CD4-positive, alpha-beta T cell treated with Interleukin-4 for 1 hour (primary cell): ENCODE data around the gene COX20.
A peak's percentile ranks its signal among the peaks of the same experiment; 100 is the strongest.

Experiments
- DNase-seq, 2 donors: peaks; one replicate each; pipeline ENCODE4 v3.0.0-alpha.2; 2020 to 2022

The COX20 gene

DNA sequence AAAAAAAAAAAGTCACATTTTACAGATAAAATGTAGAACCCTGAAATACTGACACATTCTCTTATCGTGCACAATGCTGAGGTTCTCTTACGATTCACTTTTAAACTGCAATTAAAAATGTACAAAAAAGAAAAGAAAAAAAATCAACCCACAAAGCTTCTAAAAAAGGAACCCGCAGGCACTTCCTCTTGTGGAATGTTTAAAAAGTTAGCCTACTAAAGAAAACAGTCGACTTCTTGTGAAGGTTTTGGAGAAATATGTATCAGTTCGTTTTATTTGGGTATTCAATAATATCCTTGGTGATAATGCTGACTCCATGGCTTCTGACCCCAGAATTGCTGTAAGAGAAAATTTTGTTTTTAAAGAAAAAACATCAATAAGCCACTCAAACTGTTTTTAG lies 18.7 kb downstream of the COX20 start:
- DNase-seq, result no peak

GRCh38 chr1:244854865-244855578 lies 19.6 kb downstream of the COX20 start:
- no peak for DNase-seq

DNA sequence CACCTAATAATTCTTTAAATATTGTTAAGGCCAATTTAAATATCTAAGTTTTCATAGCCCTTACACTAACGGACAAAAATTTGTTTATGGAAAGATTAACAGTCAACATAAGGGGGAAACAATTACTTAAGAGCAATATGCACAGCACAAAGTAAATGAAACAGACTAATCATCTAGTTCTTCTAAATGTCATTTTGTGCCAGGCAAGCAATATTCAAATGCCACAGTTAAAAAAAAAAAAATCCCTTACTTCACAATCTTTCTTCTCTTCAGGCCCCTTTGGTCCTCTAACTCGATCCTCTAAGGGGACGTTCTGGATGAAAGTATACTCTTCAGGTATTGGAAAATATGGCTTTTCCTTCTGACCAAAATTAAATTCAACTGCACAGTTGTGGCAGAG lies 22.3 kb downstream of the COX20 start:
- DNase-seq, result no peak

- no peak for DNase-seq
Observed at GRCh38 chr1:244858357-244858756, 22.9 kb downstream of the COX20 start.

GRCh38 chr1:244860078-244860477 lies 24.6 kb downstream of the COX20 start:
- DNase-seq, result peak in 1 of 2 donors; percentile 1

GRCh38 chr1:244860914-244861610 lies 25.6 kb downstream of the COX20 start:
- DNase-seq, result peak in 1 of 2 donors; percentile 25

DNA sequence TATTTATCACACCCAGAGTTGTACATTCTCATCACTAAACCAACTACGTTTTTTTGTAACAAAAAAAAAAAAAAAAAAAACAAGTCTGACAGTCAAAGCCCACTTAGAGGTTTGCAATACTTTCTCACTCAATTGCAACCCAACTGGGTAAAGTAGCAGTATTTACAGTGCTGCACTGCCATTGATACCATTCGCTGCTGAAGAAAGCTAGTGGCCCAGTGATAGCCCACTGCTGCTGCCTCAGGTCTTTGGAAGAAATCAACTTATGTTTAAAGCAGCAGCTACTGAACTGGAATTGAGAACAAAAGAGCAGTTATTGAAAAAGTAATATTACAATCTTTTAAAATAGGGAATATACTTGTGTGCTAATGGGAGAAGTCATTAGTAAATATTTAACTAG lies 26.2 kb downstream of the COX20 start:
- peak in 1 of 2 donors; percentile 23 for DNase-seq

- peak in 1 of 2 donors; percentile 76 for DNase-seq
Observed at GRCh38 chr1:244862354-244862698, 26.9 kb downstream of the COX20 start.

- DNase-seq, result peak; percentile 97
Observed at GRCh38 chr1:244862699-244863490, 27.4 kb downstream of the COX20 start.

DNA sequence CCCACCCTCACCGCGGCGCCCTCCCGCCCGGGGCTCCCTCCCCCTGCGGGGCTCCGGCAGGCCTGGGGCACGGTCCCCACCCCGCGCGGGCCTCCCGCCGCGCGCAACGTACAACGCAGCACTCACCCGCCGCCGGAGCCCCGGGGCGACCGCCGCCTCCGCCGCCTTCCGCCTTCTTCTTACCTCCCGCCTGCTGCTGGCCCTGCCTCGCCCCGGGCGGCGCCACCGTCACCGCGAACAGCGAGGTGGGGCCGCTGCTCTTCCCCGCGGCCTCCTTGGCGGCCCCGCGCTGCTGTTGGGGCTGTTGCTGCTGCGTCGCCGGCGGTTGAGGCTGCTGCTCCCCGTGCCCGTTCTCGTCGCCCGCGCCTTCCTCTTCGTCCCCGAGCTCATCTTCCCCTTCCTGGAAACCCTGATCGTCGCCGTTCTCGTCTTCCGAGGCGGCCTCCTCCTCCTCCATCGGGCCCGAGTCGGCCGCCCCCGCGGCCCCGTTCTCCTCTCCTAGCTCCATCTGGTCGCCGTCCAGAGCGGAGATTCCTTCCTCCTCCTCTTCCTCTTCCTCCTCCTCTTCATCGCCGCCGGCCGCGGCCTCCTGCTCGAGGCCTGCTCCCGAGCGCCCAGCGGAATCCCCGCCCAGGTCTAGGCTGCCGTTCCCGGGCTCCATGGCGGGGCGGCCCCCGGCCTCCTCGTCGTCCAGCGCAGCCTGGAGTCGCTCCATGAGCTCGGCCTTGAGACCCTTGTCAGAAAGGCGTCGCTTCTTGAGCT lies 28.2 kb downstream of the COX20 start:
- DNase-seq, result no peak

- DNase-seq, result peak; percentile 95 to 96
Observed at GRCh38 chr1:244864253-244865027, 29.0 kb downstream of the COX20 start, which contains the start of gene HNRNPU. HNRNPU (minus strand) TSS chr1:244864543; CDS start chr1:244864307, 236 bp downstream.

- no peak for DNase-seq
Observed at GRCh38 chr1:244865028-244865371, 29.5 kb downstream of the COX20 start.

- no peak for DNase-seq
Observed at GRCh38 chr1:244865820-244866219, 30.4 kb downstream of the COX20 start.

DNA sequence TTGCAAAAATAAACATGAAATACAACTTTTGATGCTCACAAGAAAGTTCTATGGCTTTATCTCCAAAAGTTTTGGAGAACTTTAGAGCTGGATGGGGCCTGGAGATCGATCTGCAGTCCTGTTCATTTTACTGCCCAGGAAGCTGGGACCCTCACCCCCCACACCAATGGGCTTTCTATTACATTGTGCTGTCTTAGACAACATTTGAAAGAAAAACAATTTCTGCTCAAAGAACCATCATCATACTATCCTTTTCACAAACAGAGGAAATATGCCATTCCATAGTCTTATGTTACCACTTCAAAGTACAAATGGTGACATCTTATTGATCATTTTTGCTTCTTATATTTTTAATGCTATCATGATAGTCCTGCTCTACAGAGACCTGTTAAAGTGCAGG lies 30.9 kb downstream of the COX20 start:
- no peak for DNase-seq

- no peak for DNase-seq
Observed at GRCh38 chr1:244868484-244869363, 33.3 kb downstream of the COX20 start.

DNA sequence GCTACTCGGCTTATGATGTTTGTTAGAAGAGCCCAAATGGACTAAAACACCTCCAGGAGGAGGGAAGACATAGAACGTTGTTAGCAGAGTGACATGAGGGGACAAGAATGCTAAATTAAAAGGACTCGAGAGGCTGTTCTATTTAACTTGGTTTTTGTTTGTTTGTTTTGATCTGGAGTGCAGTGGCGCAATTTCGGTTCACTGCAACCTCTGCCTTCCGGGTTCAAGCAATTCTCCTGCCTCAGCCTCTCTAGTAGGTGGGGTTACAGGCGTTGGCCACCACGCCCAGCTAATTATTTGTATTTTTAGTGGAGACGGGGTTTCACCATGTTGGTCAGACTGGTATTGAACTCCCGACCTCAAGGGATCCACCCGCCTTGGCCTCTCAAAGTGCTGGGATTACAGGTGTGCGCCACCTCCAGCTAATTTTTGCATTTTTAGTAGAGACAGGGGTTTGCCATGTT lies 33.9 kb downstream of the COX20 start:
- DNase-seq, result no peak

DNA sequence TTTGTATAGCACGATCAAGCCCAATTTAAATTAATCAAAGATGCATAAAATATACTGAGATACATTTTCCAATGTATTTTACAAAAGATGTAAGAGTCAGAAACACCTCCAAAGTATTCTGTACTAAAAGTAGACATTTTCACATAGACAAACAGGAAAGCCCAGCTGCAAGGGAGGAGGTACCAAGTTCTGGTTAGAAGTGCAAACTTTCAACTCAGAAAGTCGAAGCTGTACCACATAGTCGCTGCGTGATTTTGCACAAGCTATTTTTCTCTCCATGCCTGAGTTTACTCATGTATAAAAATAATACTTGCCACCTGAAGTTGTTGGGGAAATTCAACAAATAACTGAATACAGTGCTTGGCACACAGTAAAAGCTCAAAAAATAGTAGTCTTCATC lies 34.5 kb downstream of the COX20 start:
- DNase-seq, result no peak

GRCh38 chr1:244874974-244875579 lies 39.6 kb downstream of the COX20 start:
- DNase-seq, result no peak

- DNase-seq, result no peak
Observed at GRCh38 chr1:244876228-244876910, 40.9 kb downstream of the COX20 start.

GRCh38 chr1:244878681-244879080 lies 43.2 kb downstream of the COX20 start:
- no peak for DNase-seq
